Hematopoietic multipotent progenitor cell treated with erythropoietin and hydrocortisone succinate and interleukin-3 and kit ligand, for 6 days (in vitro differentiated cells): ENCODE data around the gene CDH13.

Experiments
- DNase-seq: peaks from one replicate; pipeline ENCODE4 v3.0.0-alpha.2; 2015

The CDH13 gene

GRCh38 chr16:83714286-83714685 lies 1087.5 kb downstream of the CDH13 start:
- no peak for DNase-seq

GRCh38 chr16:83715217-83715920 lies 1088.6 kb downstream of the CDH13 start:
- no peak for DNase-seq

GRCh38 chr16:83717308-83717707 lies 1090.5 kb downstream of the CDH13 start:
- no peak for DNase-seq

- no peak for DNase-seq
Measured at GRCh38 chr16:83717814-83718213, 1091.0 kb downstream of the CDH13 start.

- DNase-seq: no peak
Measured at GRCh38 chr16:83720213-83720612, 1093.4 kb downstream of the CDH13 start.

- no peak for DNase-seq
Measured at GRCh38 chr16:83720981-83721380, 1094.2 kb downstream of the CDH13 start.

- no peak for DNase-seq
Measured at GRCh38 chr16:83721676-83722075, 1094.9 kb downstream of the CDH13 start.

- no peak for DNase-seq
Measured at GRCh38 chr16:83722456-83723183, 1095.9 kb downstream of the CDH13 start.

- DNase-seq: no peak
Measured at GRCh38 chr16:83723244-83723643, 1096.5 kb downstream of the CDH13 start.

GRCh38 chr16:83723901-83724300 lies 1097.1 kb downstream of the CDH13 start:
- no peak for DNase-seq

- no peak for DNase-seq
Measured at GRCh38 chr16:83724585-83724984, 1097.8 kb downstream of the CDH13 start.

- DNase-seq: no peak
Measured at GRCh38 chr16:83725313-83725712, 1098.5 kb downstream of the CDH13 start.

- peak; percentile 77 for DNase-seq
Measured at GRCh38 chr16:83727018-83727417, 1100.2 kb downstream of the CDH13 start.

GRCh38 chr16:83727751-83728352 lies 1101.1 kb downstream of the CDH13 start:
- no peak for DNase-seq

GRCh38 chr16:83728492-83728891 lies 1101.7 kb downstream of the CDH13 start:
- no peak for DNase-seq

GRCh38 chr16:83730812-83731211 lies 1104.0 kb downstream of the CDH13 start:
- no peak for DNase-seq

GRCh38 chr16:83732536-83732935 lies 1105.8 kb downstream of the CDH13 start:
- DNase-seq: no peak

- DNase-seq: no peak
Measured at GRCh38 chr16:83733301-83733700, 1106.5 kb downstream of the CDH13 start.

GRCh38 chr16:83734136-83734535 lies 1107.4 kb downstream of the CDH13 start:
- no peak for DNase-seq

GRCh38 chr16:83737729-83738354 lies 1111.1 kb downstream of the CDH13 start:
- no peak for DNase-seq

- no peak for DNase-seq
Measured at GRCh38 chr16:83738923-83739503, 1112.2 kb downstream of the CDH13 start.

- no peak for DNase-seq
Measured at GRCh38 chr16:83742124-83742899, 1115.5 kb downstream of the CDH13 start.
